Thyroid gland (tissue), 4 donors: ENCODE measurements around the gene MTMR12.

Source experiments
- CTCF ChIP-seq, 6 experiments: fragments of 200-600 bp in 3 of 6; fragments of 450-650 bp in 3 of 6; sonication (generic) in 3 of 6; IDR thresholded peaks; one replicate each; pipeline ENCODE4 v1.5.1; 2016 to 2019; ENCODE audit warnings: antibody characterized with exemption in 6 of 6, mild to moderate bottlenecking in 2 of 6, inconsistent platforms in 1 of 6, moderate library complexity in 1 of 6
- POLR2A ChIP-seq, 2 donors: fragments of 450-650 bp; IDR thresholded peaks; one replicate each; pipeline ENCODE4 v1.6.1; 2017; ENCODE audit warnings: antibody characterized with exemption in 2 of 2, mild to moderate bottlenecking in 2 of 2, moderate library complexity in 1 of 2

GRCh38 chr5:32331217-32331934, 18.6 kb upstream of the MTMR12 start:
- TF ChIP-seq CTCF (IDR thresholded peaks at IDR 0.05) (no peak), POLR2A (IDR thresholded peaks at IDR 0.05) (no peak)
